HT1080 (cell line): ENCODE results near the gene COL6A5. TPM values are rescaled to one million over a fixed set of nuclear protein-coding genes. Genes with fewer than 3 reads are reported as not detected.
A peak's percentile ranks its signal among the peaks of the same experiment; 100 is the strongest.
"Not testable (repeated sequence)": the region's sequence is repeated elsewhere in the genome, so short reads cannot be mapped to it uniquely, and the experiment has no call there.

Experiments used
- DNase-seq: peaks from one replicate; pipeline ENCODE4 v3.0.0-alpha.2; 2015; ENCODE audit warnings: low read depth
- total RNA-seq: library from RNA; depleted of rRNA; stranded (reverse); fragments of >200 nt; shearing (Covaris generic); gene quantifications from 2 replicates; pipeline ENCODE4 v1.2.3, GENCODE V29; 2014

The COL6A5 gene
- total RNA-seq, 1 experiment from 2014 or later: 0.26 TPM

- peak; percentile 91 for DNase-seq
Measured at GRCh38 chr3:130386604-130387263, 41.3 kb downstream of the COL6A5 start.

GRCh38 chr3:130389743-130390478 is 44.4 kb downstream of the COL6A5 start:
- DNase-seq: peak; percentile 19

- DNase-seq: peak; percentile 68
Measured at GRCh38 chr3:130392266-130392665, 46.8 kb downstream of the COL6A5 start.

- DNase-seq: no peak
Measured at GRCh38 chr3:130393594-130393993, 48.1 kb downstream of the COL6A5 start.

GRCh38 chr3:130395331-130395730 is 49.9 kb downstream of the COL6A5 start:
- DNase-seq: peak; percentile 11

- peak; percentile 96 for DNase-seq
Measured at GRCh38 chr3:130395916-130396315, 50.4 kb downstream of the COL6A5 start.

GRCh38 chr3:130404401-130404800 is 58.9 kb downstream of the COL6A5 start:
- no peak for DNase-seq

GRCh38 chr3:130405956-130406355 is 60.5 kb downstream of the COL6A5 start:
- no peak for DNase-seq

- DNase-seq: peak; percentile 66
Measured at GRCh38 chr3:130408253-130408652, 62.8 kb downstream of the COL6A5 start.

- no peak for DNase-seq
Measured at GRCh38 chr3:130411320-130411719, 65.8 kb downstream of the COL6A5 start.

GRCh38 chr3:130412991-130413560 is 67.6 kb downstream of the COL6A5 start:
- no peak for DNase-seq

GRCh38 chr3:130414457-130414856 is 69.0 kb downstream of the COL6A5 start:
- DNase-seq: peak; percentile 46

GRCh38 chr3:130420466-130420865 is 75.0 kb downstream of the COL6A5 start:
- no peak for DNase-seq

- no peak for DNase-seq
Measured at GRCh38 chr3:130423064-130423463, 77.6 kb downstream of the COL6A5 start.

GRCh38 chr3:130424837-130425236 is 79.4 kb downstream of the COL6A5 start:
- no peak for DNase-seq

- DNase-seq: no peak
Measured at GRCh38 chr3:130425484-130425883, 80.0 kb downstream of the COL6A5 start.

- no peak for DNase-seq
Measured at GRCh38 chr3:130426206-130426605, 80.7 kb downstream of the COL6A5 start.

GRCh38 chr3:130428871-130429712 is 83.6 kb downstream of the COL6A5 start:
- no peak for DNase-seq

GRCh38 chr3:130429713-130430023 is 84.2 kb downstream of the COL6A5 start:
- no peak for DNase-seq

- DNase-seq: no peak
Measured at GRCh38 chr3:130430266-130430665, 84.8 kb downstream of the COL6A5 start.

GRCh38 chr3:130432086-130432485 is 86.6 kb downstream of the COL6A5 start:
- not testable (repeated sequence) for DNase-seq

GRCh38 chr3:130433306-130433705 is 87.8 kb downstream of the COL6A5 start:
- DNase-seq: no peak
